ENCODE results near the gene RSRC2.

Gene RSRC2

DNA sequence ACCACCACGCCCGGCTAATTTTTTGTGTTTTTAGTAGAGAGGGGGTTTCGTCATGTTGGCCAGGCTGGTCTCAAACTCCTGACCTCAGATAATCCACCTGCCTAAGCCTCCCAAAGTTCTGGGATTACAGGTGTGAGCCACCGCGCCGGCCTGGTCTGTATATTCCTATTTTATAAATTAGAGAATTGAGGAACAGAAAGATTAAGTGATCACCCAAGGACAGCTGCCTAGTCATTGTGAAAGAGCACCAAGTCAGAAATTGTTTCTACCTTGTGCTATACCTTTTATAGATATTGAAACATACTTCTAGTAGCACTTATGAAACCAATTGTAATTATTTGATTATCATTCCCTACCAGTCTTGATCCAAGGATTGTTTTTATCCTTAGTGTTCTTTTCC lies 2.3 kb upstream of the RSRC2 start:
- H3K4me3 ChIP-seq (ENCODE audit: low read depth, low read length) = no peak overlapping the region
- TF ChIP-seq, protein P1, sequence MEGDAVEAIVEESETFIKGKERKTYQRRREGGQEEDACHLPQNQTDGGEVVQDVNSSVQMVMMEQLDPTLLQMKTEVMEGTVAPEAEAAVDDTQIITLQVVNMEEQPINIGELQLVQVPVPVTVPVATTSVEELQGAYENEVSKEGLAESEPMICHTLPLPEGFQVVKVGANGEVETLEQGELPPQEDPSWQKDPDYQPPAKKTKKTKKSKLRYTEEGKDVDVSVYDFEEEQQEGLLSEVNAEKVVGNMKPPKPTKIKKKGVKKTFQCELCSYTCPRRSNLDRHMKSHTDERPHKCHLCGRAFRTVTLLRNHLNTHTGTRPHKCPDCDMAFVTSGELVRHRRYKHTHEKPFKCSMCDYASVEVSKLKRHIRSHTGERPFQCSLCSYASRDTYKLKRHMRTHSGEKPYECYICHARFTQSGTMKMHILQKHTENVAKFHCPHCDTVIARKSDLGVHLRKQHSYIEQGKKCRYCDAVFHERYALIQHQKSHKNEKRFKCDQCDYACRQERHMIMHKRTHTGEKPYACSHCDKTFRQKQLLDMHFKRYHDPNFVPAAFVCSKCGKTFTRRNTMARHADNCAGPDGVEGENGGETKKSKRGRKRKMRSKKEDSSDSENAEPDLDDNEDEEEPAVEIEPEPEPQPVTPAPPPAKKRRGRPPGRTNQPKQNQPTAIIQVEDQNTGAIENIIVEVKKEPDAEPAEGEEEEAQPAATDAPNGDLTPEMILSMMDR (conservative IDR thresholded peaks at IDR 0.05; ENCODE audit: low read depth, low read length) = no peak
- no peak for DNase-seq (ENCODE audit: low read depth)

DNA sequence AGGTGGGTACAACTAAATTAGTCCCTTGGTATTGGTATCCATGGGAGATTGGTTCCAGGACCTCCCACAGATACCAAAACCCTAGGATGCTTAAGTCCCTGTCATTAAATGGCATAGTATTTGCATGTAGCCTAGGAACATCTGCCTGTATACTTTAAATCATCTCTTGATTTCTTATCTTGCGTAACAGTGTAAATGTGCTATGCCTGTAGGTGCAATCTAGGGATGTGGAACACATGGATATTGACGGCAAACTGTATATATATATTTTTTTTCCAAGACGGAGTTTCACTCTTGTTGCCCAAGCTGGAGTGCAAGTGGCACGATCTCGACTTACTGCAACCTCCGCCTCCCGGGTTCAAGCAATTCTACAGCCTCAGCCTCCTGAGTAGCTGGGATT lies 1.8 kb upstream of the RSRC2 start:
- no peak for DNase-seq (ENCODE audit: low read depth)
- H3K4me3 ChIP-seq (ENCODE audit: low read depth, low read length) = no peak overlapping the region
- TF ChIP-seq, protein P1 (conservative IDR thresholded peaks at IDR 0.05; ENCODE audit: low read depth, low read length) = no peak

DNA sequence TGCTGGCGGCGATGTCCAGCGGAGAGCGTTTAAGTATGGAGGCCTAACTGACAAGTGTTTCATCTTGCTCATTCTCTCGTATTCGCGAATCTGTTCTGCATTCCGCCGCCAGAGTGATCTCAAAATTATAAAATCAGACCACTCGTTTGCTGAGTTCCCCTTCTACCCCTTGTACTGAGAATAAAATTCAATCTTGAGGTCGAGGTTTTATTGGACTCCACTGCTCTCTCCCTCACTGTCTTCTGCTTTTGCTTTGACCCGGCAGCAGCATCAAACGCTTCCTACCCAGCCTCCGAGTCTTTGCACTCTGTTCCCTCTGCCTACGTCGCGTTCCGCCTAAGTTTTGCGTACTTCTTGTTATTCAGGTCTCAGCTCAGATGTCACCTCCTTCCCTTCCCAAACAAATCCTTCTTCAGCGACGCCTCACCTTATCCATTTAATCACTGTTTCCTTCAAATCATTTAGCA lies 775 bp upstream of the RSRC2 start:
- TF ChIP-seq, protein P1 (conservative IDR thresholded peaks at IDR 0.05; ENCODE audit: low read depth, low read length) = no peak
- H3K4me3 ChIP-seq (ENCODE audit: low read depth, low read length) = peak overlapping the region; percentile 81
- no peak for DNase-seq (ENCODE audit: low read depth)

DNA sequence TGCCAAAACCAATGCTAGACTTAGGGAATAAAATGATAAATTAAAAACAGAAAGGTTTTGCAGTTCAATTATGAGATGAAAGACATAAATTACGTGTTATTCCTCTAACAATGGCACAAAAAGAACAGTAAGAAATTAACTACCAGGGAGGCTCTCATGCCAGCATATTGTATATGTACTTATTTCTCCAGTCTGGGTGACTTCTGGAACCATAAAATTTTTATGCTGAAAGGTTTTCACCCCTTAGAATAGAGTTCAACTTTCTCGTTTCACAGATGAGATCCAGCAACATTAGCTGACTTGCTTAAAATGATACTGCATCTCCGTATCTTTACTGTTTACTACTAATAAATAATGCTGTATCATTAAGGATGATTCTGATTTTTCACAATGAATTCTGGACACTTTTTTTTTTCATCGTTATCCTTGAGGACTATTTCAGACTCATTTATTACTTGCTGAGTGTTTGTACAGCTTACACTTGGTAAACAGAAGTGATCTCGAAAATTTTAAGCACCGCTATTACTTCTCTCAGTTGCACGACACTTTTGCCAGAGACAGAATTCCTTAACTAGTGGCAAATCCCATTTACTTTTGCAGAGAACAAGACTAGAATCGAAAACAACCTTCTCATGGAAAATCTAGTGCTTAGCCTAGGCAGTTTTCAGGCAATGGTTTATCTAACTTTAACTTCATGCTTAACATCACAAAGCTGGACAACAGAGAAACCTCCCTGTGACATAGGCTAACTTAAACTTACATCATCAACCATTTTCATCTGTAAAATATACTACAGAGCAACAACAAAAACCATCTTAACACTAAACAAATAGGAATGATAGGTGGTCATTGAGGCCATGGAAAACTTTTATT lies 2.7 kb downstream of the RSRC2 start:
- DNase-seq (ENCODE audit: low read depth) = peak; percentile 25
- TF ChIP-seq, protein P1 (conservative IDR thresholded peaks at IDR 0.05; ENCODE audit: low read depth, low read length) = no peak

DNA sequence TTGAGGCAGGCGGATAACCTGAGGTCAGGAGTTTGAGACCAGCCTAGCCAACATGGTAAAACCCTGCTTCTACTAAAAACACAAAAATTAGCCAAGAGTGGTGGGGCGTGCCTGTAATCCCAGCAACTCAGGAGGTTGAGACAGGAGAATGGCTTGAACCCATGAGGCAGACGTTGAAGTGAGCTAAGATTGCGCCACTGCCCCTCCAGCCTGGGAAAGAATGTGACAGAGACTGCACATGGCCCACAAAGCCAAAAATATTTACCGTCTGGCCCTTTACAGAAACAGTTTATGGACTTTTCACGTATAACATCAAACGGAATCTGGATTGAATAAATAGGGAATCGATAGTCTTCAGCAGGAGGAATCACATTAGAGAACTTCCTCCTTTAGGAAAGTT lies 3.5 kb downstream of the RSRC2 start:
- TF ChIP-seq, protein P1 (conservative IDR thresholded peaks at IDR 0.05; ENCODE audit: low read depth, low read length) = no peak
- DNase-seq (ENCODE audit: low read depth) = peak; percentile 73
- peak overlapping the region; percentile 54 for H3K4me3 ChIP-seq (ENCODE audit: low read depth, low read length)

More for the DNA sequence above, 2.7 kb downstream of the RSRC2 start:
- peak overlapping the region; percentile 54 for H3K4me3 ChIP-seq (ENCODE audit: low read depth, low read length)

DNA sequence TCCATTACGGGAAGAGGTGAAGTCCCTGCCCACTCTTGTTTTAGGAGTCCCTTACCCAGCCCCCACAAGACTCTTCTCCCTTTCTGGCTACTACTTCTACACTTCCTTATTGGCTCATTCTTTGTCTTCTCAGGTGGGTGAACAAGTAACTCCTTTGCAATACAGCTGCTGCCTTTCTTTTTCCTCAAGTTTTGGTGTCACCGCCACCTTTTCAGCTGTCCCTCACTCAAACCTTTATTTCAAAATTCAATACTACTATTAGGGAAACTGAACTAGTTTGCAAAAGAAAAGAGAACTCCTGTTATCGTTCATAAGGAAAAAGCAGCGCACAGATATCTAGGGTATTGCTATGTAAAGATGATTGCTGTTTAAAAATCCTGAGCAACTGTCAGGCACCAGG lies 6.1 kb downstream of the RSRC2 start:
- DNase-seq (ENCODE audit: low read depth) = no peak
- no peak overlapping the region for H3K4me3 ChIP-seq (ENCODE audit: low read depth, low read length)
- TF ChIP-seq, protein P1 (conservative IDR thresholded peaks at IDR 0.05; ENCODE audit: low read depth, low read length) = no peak

DNA sequence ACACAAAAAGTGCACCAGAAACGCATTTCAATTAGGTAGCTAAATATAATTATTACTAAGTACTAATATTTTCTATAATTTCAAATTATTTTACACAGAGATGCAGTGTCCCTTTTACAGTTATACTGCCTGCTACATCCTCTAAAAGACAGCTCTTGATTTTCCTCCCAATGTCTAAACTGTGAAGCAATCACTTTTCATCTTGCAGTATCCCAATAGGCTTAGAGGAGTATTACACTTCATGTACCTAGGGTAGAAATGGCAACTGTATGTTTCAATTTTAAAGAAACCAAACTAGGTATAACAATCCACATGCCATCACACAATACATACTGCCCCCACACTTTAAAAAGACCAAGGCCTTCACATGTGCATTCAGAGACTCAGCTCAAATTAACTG lies 7.3 kb downstream of the RSRC2 start:
- no peak for DNase-seq (ENCODE audit: low read depth)
- no peak overlapping the region for H3K4me3 ChIP-seq (ENCODE audit: low read depth, low read length)
- TF ChIP-seq, protein P1 (conservative IDR thresholded peaks at IDR 0.05; ENCODE audit: low read depth, low read length) = no peak

All from choroid plexus epithelial cell (primary cell).